Astrocyte (in vitro differentiated cells and primary cell): ENCODE results near the gene ANKRD23.

ENCODE experiments used
- EZH2 ChIP-seq: IDR thresholded peaks from 2 replicates; pipeline ENCODE4 v1.6.1; 2012; ENCODE audit warnings: mild to moderate bottlenecking, low read length, inconsistent platforms; ENCODE audit not compliant: insufficient read depth
- TF ChIP-seq, protein P1 (sequence below): IDR thresholded peaks from 2 replicates; pipeline ENCODE4 v1.5.1; 2011; ENCODE audit warnings: low read depth, mild to moderate bottlenecking, inconsistent platforms, low read length, moderate library complexity; ENCODE audit not compliant: insufficient read depth

- TF ChIP-seq, protein P1, sequence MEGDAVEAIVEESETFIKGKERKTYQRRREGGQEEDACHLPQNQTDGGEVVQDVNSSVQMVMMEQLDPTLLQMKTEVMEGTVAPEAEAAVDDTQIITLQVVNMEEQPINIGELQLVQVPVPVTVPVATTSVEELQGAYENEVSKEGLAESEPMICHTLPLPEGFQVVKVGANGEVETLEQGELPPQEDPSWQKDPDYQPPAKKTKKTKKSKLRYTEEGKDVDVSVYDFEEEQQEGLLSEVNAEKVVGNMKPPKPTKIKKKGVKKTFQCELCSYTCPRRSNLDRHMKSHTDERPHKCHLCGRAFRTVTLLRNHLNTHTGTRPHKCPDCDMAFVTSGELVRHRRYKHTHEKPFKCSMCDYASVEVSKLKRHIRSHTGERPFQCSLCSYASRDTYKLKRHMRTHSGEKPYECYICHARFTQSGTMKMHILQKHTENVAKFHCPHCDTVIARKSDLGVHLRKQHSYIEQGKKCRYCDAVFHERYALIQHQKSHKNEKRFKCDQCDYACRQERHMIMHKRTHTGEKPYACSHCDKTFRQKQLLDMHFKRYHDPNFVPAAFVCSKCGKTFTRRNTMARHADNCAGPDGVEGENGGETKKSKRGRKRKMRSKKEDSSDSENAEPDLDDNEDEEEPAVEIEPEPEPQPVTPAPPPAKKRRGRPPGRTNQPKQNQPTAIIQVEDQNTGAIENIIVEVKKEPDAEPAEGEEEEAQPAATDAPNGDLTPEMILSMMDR: no peak
- no peak for TF ChIP-seq EZH2
Measured at GRCh38 chr2:96864343-96865091, 20.7 kb upstream of the ANKRD23 start.
